NCI-H1105 treated with DMSO at 0.1 percent for 48 hours (cell line): ENCODE measurements around the gene XAF1.
"Not testable (repeated sequence)": the region's sequence is repeated elsewhere in the genome, so short reads cannot be mapped to it uniquely, and the experiment has no call there.

ENCODE experiments used
- DNase-seq: peaks from one replicate; lab custom pipeline; 2025; lab: John Stamatoyannopoulos, UW

The XAF1 gene

GRCh38 chr17:6800422-6801027, 44.7 kb downstream of the XAF1 start:
- no peak for DNase-seq

GRCh38 chr17:6811510-6811909, 55.7 kb downstream of the XAF1 start:
- no peak for DNase-seq

- DNase-seq = no peak
Measured at GRCh38 chr17:6812295-6812694, 56.4 kb downstream of the XAF1 start.

- DNase-seq = no peak
Measured at GRCh38 chr17:6815775-6816174, 59.9 kb downstream of the XAF1 start.

GRCh38 chr17:6816368-6816767, 60.5 kb downstream of the XAF1 start:
- not testable (repeated sequence) for DNase-seq

- no peak for DNase-seq
Measured at GRCh38 chr17:6818938-6819337, 63.1 kb downstream of the XAF1 start.

GRCh38 chr17:6823011-6823442, 67.2 kb downstream of the XAF1 start:
- DNase-seq = no peak
